DND-41 (cell line): ENCODE data around the gene ZGPAT.

ENCODE experiments used
- CTCF ChIP-seq: IDR thresholded peaks from 2 replicates; pipeline ENCODE4 v1.5.1; 2012; ENCODE audit warnings: borderline replicate concordance, low read length, moderate library complexity, mild to moderate bottlenecking; ENCODE audit not compliant: poor library complexity, severe bottlenecking; ENCODE audit errors: extremely low read depth
- EZH2 ChIP-seq: IDR thresholded peaks from 3 replicates; pipeline ENCODE4 v1.6.1; 2012; ENCODE audit warnings: borderline replicate concordance, low read depth, mild to moderate bottlenecking, moderate library complexity, low read length, inconsistent platforms; ENCODE audit not compliant: severe bottlenecking

GRCh38 chr20:63690003-63690897, 17.6 kb upstream of the ZGPAT start:
- TF ChIP-seq CTCF (no peak), EZH2 (no peak)
